ENCODE measurements around the gene LDLRAD1.
"Not testable (repeated sequence)": the region's sequence is repeated elsewhere in the genome, so short reads cannot be mapped to it uniquely, and the experiment has no call there.

The LDLRAD1 gene

DNA sequence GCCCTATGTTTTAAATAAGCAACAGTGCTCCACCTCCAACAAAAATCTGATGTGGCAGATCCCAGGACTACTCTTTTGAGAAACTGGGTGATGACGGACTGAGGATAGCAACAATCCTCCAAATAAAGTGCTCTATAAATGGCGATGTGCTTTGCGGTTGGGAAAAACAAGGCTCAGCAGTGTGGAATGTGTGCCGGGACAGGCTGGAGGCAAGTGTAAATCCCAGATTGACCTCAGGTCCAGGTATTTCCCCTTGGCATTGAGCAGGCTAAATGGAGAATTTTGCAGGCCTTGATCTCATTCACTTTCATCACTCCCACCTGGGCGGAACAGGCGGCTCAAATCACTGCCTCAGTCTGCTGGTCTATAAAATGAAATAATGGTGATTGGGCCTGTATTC lies 36.8 kb downstream of the LDLRAD1 start:
- FAIRE-seq (no peak), DNase-seq (ENCODE audit: insufficient read length, low spot score) (no peak)
- no peak for TF ChIP-seq TAF1 (IDR thresholded peaks at IDR 0.05; ENCODE audit: low read depth, low read length)
- TF ChIP-seq POLR2AphosphoS5 (IDR thresholded peaks at IDR 0.05; ENCODE audit: low read depth, low read length): no peak
- no peak for TF ChIP-seq SPI1 (IDR thresholded peaks at IDR 0.05; ENCODE audit: low read depth, low read length)
- TF ChIP-seq POU2F2 (IDR thresholded peaks at IDR 0.05; ENCODE audit: low read depth, low read length): no peak
- TF ChIP-seq PAX5 (IDR thresholded peaks at IDR 0.05; ENCODE audit: insufficient read depth, low read length, severe bottlenecking): no peak
- no peak for TF ChIP-seq POLR2A (IDR thresholded peaks at IDR 0.05; ENCODE audit: low read depth, low read length)

DNA sequence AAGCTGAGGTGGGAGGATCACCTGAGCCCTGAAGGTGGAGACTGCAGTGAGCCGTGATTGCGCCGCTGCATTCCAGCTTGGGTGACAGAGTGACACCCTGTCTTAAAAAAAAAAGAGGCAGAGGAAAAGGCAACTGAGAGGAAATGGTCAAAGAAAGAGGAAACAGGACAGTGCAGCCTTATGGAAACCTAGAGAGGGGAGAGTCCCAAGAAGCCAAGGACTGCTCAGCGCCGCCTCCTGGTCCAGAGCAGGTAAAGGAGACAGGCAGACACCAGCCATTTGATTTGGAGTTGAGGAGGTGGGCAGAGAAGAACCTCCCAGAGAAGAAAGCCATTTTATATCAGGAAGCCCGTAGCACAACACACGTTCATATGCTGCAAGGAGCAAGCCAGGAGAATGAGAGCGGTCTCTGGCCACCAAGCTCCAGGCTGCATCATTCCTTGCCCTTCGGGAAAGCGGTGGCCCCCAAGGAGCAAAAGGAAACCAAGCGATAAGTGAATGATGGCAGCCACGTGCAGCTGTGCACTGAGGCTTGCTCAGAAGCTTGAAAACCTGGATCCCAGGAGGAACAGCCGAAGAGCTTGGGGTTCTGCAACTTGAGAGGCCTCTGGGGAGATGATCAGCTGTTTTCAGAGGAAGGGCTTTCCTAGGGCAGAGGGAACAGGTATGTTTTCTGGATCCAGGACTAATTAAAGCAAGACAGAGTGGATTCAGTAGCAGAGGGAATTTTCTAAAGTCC lies 38.1 kb downstream of the LDLRAD1 start:
- TF ChIP-seq SPI1 (IDR thresholded peaks at IDR 0.05; ENCODE audit: low read depth, low read length) (peak; percentile 52), PAX5 (IDR thresholded peaks at IDR 0.05; ENCODE audit: insufficient read depth, low read length, severe bottlenecking) (no peak)
- DNase-seq (ENCODE audit: insufficient read length, low spot score): no peak
- no peak for FAIRE-seq

DNA sequence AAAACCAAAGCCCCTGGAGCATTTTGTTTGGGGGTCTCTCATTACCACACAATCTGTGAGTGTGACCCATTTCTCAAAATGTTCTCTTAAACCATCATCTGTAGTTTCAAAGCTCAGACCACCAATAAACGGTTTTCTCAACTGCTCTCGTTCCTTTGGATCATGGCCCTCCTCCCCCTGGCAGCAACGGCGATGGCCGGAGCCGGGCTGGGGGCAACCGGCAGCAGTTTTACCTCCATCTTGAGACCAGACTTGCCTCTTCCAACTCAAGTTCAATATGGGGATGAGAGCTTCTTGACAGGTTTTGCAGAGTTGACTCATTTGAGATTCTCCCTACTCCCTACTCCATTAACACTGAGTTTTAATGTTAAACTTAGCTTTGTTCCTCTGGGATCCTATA lies 42.1 kb downstream of the LDLRAD1 start:
- FAIRE-seq (no peak), DNase-seq (ENCODE audit: insufficient read length, low spot score) (no peak)
- TF ChIP-seq SPI1 (IDR thresholded peaks at IDR 0.05; ENCODE audit: low read depth, low read length): no peak
- TF ChIP-seq POLR2AphosphoS5 (IDR thresholded peaks at IDR 0.05; ENCODE audit: low read depth, low read length): no peak
- no peak for TF ChIP-seq TAF1 (IDR thresholded peaks at IDR 0.05; ENCODE audit: low read depth, low read length)
- no peak for TF ChIP-seq POLR2A (IDR thresholded peaks at IDR 0.05; ENCODE audit: low read depth, low read length)
- TF ChIP-seq PAX5 (IDR thresholded peaks at IDR 0.05; ENCODE audit: insufficient read depth, low read length, severe bottlenecking): no peak
- TF ChIP-seq POU2F2 (IDR thresholded peaks at IDR 0.05; ENCODE audit: low read depth, low read length): no peak

DNA sequence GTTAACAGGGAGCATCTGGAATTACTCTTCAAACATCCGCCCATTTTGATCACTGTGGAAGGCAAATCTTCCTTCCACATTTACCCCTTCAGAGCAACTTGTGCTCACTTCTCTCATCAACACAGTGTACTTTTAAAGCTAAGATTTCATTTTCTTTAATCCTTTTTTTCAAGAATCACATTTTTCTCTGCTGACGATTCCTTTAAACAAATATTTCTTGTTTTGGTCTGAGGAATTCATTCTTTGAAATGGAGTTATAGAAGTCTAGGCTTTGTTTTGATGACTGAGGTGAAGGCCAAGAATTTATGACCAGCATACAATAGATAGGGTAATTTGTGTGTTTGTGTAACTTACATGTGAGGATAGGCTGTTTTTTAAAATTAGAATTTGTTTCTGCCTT lies 46.3 kb downstream of the LDLRAD1 start:
- FAIRE-seq (no peak), DNase-seq (ENCODE audit: insufficient read length, low spot score) (no peak)
- TF ChIP-seq SPI1 (IDR thresholded peaks at IDR 0.05; ENCODE audit: low read depth, low read length): no peak
- TF ChIP-seq POLR2AphosphoS5 (IDR thresholded peaks at IDR 0.05; ENCODE audit: low read depth, low read length): no peak
- TF ChIP-seq PAX5 (IDR thresholded peaks at IDR 0.05; ENCODE audit: insufficient read depth, low read length, severe bottlenecking): no peak
- no peak for TF ChIP-seq POU2F2 (IDR thresholded peaks at IDR 0.05; ENCODE audit: low read depth, low read length)
- TF ChIP-seq TAF1 (IDR thresholded peaks at IDR 0.05; ENCODE audit: low read depth, low read length): no peak
- TF ChIP-seq POLR2A (IDR thresholded peaks at IDR 0.05; ENCODE audit: low read depth, low read length): no peak

DNA sequence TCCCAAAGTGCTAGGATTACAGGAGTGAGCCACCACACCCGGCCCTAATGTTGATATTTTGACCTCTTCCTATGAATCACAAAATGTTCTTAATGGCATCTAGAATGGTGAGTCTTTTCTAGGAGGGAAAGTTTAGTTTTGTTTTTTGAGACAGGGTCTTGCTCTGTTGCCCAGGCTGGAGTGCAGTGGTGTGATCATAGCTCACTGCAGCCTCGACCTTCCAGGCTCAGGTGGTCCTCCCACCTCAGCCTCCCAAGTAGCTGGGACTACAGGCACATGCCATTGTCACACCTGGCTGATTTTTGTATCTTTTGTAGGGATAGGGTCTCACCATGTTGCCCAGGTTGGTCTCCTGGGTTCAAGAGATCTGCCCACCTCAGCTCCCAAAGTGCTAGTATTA lies 48.7 kb downstream of the LDLRAD1 start:
- not testable (repeated sequence) for FAIRE-seq; DNase-seq (ENCODE audit: insufficient read length, low spot score)

DNA sequence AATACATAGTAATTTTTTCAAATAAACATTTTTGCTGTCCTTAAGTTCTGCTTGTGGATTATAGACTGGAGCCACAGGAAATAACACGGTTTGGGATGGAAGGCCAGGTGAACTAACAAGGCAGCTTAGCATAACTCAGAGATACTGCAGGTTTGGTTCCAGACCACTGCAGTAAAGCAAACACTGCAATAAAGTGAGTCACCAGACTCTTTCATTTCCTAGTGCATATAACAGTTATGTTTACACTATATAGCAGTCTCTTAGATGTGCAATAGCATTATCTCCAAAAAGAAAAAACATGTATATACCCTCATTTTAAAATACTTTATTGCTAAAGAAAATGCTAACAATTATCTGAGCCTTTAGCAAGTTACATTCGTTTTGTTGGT lies 49.9 kb downstream of the LDLRAD1 start:
- DNase-seq (ENCODE audit: insufficient read length, low spot score) (no peak), FAIRE-seq (no peak)
- no peak for TF ChIP-seq SPI1 (IDR thresholded peaks at IDR 0.05; ENCODE audit: low read depth, low read length)
- no peak for TF ChIP-seq POLR2AphosphoS5 (IDR thresholded peaks at IDR 0.05; ENCODE audit: low read depth, low read length)
- TF ChIP-seq POU2F2 (IDR thresholded peaks at IDR 0.05; ENCODE audit: low read depth, low read length): no peak
- TF ChIP-seq PAX5 (IDR thresholded peaks at IDR 0.05; ENCODE audit: insufficient read depth, low read length, severe bottlenecking): no peak
- no peak for TF ChIP-seq TAF1 (IDR thresholded peaks at IDR 0.05; ENCODE audit: low read depth, low read length)
- TF ChIP-seq POLR2A (IDR thresholded peaks at IDR 0.05; ENCODE audit: low read depth, low read length): no peak

DNA sequence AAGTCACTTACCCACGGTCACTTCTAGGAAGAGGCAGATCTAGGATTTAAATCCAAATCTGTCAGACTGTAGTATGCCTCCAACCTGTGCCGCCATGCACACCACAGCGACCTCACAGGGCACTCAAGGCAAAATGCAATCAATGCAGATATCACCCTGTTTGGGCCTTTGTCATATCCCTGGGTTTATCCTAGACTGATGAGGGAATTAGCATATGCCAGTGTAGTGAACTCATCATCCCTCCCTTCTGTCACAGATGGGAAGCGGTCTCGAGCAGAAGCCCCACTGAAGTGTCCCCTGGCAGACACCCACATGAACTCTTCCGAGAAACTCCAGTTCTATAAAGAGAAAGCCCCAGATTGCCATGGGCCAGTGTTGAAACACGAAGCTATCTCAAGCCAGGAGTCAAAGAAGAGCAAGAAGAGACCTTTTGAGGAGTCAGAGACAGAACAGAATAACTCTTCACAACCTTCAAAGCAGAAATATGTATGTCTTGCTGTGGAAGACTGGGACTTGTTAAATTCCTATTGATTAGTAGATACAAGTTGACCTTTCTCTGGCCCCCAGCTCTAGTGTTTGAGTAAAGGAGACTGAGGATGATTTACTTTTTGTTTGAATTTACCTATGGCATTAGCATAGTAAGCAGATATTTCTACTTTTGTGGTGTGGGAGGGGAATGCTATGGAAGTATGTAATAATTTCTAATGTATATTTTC lies 50.4 kb downstream of the LDLRAD1 start:
- TF ChIP-seq SPI1 (IDR thresholded peaks at IDR 0.05; ENCODE audit: low read depth, low read length) (no peak), PAX5 (IDR thresholded peaks at IDR 0.05; ENCODE audit: insufficient read depth, low read length, severe bottlenecking) (no peak), POU2F2 (IDR thresholded peaks at IDR 0.05; ENCODE audit: low read depth, low read length) (no peak), TAF1 (IDR thresholded peaks at IDR 0.05; ENCODE audit: low read depth, low read length) (no peak), POLR2AphosphoS5 (IDR thresholded peaks at IDR 0.05; ENCODE audit: low read depth, low read length) (no peak), POLR2A (IDR thresholded peaks at IDR 0.05; ENCODE audit: low read depth, low read length) (no peak)
- FAIRE-seq: no peak
- DNase-seq (ENCODE audit: insufficient read length, low spot score): no peak

DNA sequence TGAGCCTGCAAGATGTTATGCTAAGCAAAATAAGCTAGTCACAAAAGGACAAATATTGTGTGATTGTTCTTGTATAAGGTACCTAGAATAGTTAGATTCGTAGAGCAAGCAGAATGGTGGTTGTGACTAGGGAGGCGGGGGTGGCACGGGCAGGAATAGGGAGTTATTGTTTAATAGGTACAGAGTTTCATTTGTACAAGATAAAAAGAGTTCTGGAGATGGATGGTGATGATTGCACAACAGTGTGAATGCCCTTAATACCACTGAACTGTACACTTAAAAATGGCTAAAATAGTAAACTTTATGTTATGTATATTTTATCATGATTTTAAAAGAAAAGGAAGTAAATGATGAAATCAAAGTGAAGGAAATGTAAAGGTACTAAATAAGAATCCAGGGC lies 51.2 kb downstream of the LDLRAD1 start:
- FAIRE-seq (no peak), DNase-seq (ENCODE audit: insufficient read length, low spot score) (no peak)
- no peak for TF ChIP-seq TAF1 (IDR thresholded peaks at IDR 0.05; ENCODE audit: low read depth, low read length)
- TF ChIP-seq POLR2A (IDR thresholded peaks at IDR 0.05; ENCODE audit: low read depth, low read length): no peak
- TF ChIP-seq POU2F2 (IDR thresholded peaks at IDR 0.05; ENCODE audit: low read depth, low read length): no peak
- no peak for TF ChIP-seq SPI1 (IDR thresholded peaks at IDR 0.05; ENCODE audit: low read depth, low read length)

DNA sequence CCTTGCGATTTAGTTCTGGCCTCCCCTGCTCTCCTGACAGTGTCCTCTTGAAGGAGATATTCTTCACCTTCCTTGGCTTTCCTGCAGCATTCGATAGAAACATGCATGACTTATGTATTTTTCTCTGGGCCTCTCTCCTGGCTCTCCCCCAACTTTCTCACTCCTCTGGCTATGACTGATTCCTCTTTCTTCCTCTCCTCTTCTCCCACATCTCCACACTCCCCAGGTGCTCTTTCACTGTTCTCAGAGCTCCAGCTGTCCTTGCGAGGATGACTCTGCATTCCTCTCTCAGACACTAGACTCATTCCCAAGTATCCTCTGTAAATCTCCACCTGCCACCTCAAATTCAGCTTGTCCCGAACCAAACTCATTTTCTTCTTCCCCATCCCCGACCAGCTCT lies 53.9 kb downstream of the LDLRAD1 start:
- no peak for TF ChIP-seq POLR2AphosphoS5 (IDR thresholded peaks at IDR 0.05; ENCODE audit: low read depth, low read length)
- no peak for TF ChIP-seq PAX5 (IDR thresholded peaks at IDR 0.05; ENCODE audit: insufficient read depth, low read length, severe bottlenecking)
- no peak for TF ChIP-seq SPI1 (IDR thresholded peaks at IDR 0.05; ENCODE audit: low read depth, low read length)
- FAIRE-seq (no peak), DNase-seq (ENCODE audit: insufficient read length, low spot score) (no peak)

DNA sequence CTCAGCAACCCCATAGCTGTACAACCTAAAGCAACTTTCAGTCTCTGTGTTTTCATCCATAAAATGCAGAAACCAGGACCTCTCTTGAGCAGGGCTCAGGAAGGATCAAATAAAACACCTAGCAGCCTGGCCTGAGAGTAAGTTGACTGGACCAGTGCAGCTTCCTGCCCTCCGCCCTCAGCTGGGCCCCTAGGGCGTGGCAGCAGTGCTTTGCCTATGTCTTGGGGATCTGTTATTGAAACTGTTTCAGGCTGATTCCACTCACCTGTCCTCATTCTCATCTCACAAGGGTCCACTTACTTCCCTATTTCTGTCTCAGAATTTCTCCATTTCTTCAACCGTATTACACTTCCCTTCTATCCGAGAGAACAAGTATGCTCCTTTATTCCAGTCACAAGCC lies 54.5 kb downstream of the LDLRAD1 start:
- FAIRE-seq (peak; percentile 52), DNase-seq (ENCODE audit: insufficient read length, low spot score) (no peak)
- TF ChIP-seq POLR2A (IDR thresholded peaks at IDR 0.05; ENCODE audit: low read depth, low read length) (no peak), PAX5 (IDR thresholded peaks at IDR 0.05; ENCODE audit: insufficient read depth, low read length, severe bottlenecking) (no peak), POLR2AphosphoS5 (IDR thresholded peaks at IDR 0.05; ENCODE audit: low read depth, low read length) (no peak), SPI1 (IDR thresholded peaks at IDR 0.05; ENCODE audit: low read depth, low read length) (no peak), TAF1 (IDR thresholded peaks at IDR 0.05; ENCODE audit: low read depth, low read length) (no peak), POU2F2 (IDR thresholded peaks at IDR 0.05; ENCODE audit: low read depth, low read length) (no peak)
